Mesenchymal stem cell (in vitro differentiated cells and primary cell): Measurements from ENCODE around the gene NPAS3.

Source experiments
- DNase-seq: peaks from one replicate; pipeline ENCODE4 v3.0.0-alpha.2; 2013
- H2AFZ ChIP-seq: one replicate; pipeline ENCODE4 v1.6.1; 2013; ENCODE audit warnings: low read depth, mild to moderate bottlenecking, control low read depth, inconsistent platforms, low read length, moderate library complexity
- H2AK5ac ChIP-seq: 2 replicates; pipeline ENCODE4 v1.6.1; 2013; ENCODE audit warnings: low read length, moderate library complexity, mild to moderate bottlenecking, inconsistent platforms; ENCODE audit not compliant: severe bottlenecking
- H2BK120ac ChIP-seq: one replicate; pipeline ENCODE4 v1.6.1; 2013; ENCODE audit warnings: low read depth, mild to moderate bottlenecking, inconsistent platforms, low read length, moderate library complexity
- H2BK12ac ChIP-seq, 2 experiments: one replicate each; pipeline ENCODE4 v1.6.1; 2013; ENCODE audit warnings: inconsistent platforms in 2 of 2, low read length in 2 of 2, mild to moderate bottlenecking in 2 of 2, moderate library complexity in 2 of 2, control low read depth in 1 of 2
- H2BK15ac ChIP-seq: one replicate; pipeline ENCODE4 v1.6.1; 2013; ENCODE audit warnings: mild to moderate bottlenecking, low read depth, inconsistent platforms; ENCODE audit not compliant: poor library complexity, severe bottlenecking
- H2BK5ac ChIP-seq: 2 replicates; pipeline ENCODE4 v1.6.1; 2013; ENCODE audit warnings: low read depth, mild to moderate bottlenecking, low read length, control low read depth, inconsistent platforms; ENCODE audit not compliant: poor library complexity, severe bottlenecking
- H3K14ac ChIP-seq, 2 experiments: one replicate each; pipeline ENCODE4 v1.6.1; 2013; ENCODE audit warnings: inconsistent platforms in 2 of 2, low read length in 2 of 2, control low read depth in 1 of 2, mild to moderate bottlenecking in 1 of 2, moderate library complexity in 1 of 2
- H3K18ac ChIP-seq, 2 experiments: one replicate each; pipeline ENCODE4 v1.6.1; 2013; ENCODE audit warnings: inconsistent platforms in 2 of 2, low read length in 2 of 2, control low read depth in 1 of 2, low read depth in 1 of 2, mild to moderate bottlenecking in 1 of 2
- H3K23ac ChIP-seq, 2 experiments: one replicate each; pipeline ENCODE4 v1.6.1; 2013; ENCODE audit warnings: inconsistent platforms in 2 of 2, low read length in 2 of 2, mild to moderate bottlenecking in 2 of 2, moderate library complexity in 2 of 2, control low read depth in 1 of 2
- H3K27ac ChIP-seq: 2 replicates; pipeline ENCODE4 v1.5.1; 2013; ENCODE audit warnings: mild to moderate bottlenecking, moderate library complexity, low read length, control low read depth, inconsistent platforms; ENCODE audit not compliant: poor library complexity, severe bottlenecking
- H3K27me3 ChIP-seq, 2 experiments: 2 replicates each; pipeline versions ENCODE4 v1.6.1 to v1.7.0; 2013; ENCODE audit warnings: low read length in 2 of 2, mild to moderate bottlenecking in 2 of 2, moderate library complexity in 2 of 2, control low read depth in 1 of 2, inconsistent platforms in 1 of 2; ENCODE audit not compliant: control insufficient read depth in 1 of 2, insufficient read depth in 1 of 2
- H3K36me3 ChIP-seq, 2 experiments: 2 replicates each; pipeline versions ENCODE4 v1.6.1 to v1.7.0; 2013; ENCODE audit warnings: low read length in 2 of 2, control low read depth in 1 of 2, inconsistent platforms in 1 of 2, low read depth in 1 of 2, mild to moderate bottlenecking in 1 of 2; ENCODE audit not compliant: insufficient read depth in 2 of 2, control insufficient read depth in 1 of 2
- H3K4ac ChIP-seq, 2 experiments: one replicate each; pipeline ENCODE4 v1.6.1; 2013; ENCODE audit warnings: inconsistent platforms in 2 of 2, low read length in 2 of 2, mild to moderate bottlenecking in 2 of 2, moderate library complexity in 2 of 2, control low read depth in 1 of 2, low read depth in 1 of 2
- H3K4me1 ChIP-seq: 2 replicates; pipeline ENCODE4 v1.6.1; 2013; ENCODE audit warnings: low read depth, low read length, control low read depth; ENCODE audit not compliant: control insufficient read depth, insufficient read depth
- H3K4me2 ChIP-seq: 2 replicates; pipeline ENCODE4 v1.6.1; 2013; ENCODE audit warnings: low read length, mild to moderate bottlenecking, inconsistent platforms; ENCODE audit not compliant: poor library complexity, severe bottlenecking
- H3K4me3 ChIP-seq, 2 experiments: 2 replicates each; pipeline versions ENCODE4 v1.5.1 to v1.7.0; 2013; ENCODE audit warnings: low read length in 2 of 2, mild to moderate bottlenecking in 2 of 2, control low read depth in 1 of 2, low read depth in 1 of 2; ENCODE audit not compliant: insufficient read depth in 1 of 2
- H3K79me1 ChIP-seq: replicated peaks from 2 replicates; pipeline ENCODE4 v1.6.1; 2013; ENCODE audit warnings: mild to moderate bottlenecking, control low read depth, low read length, inconsistent platforms; ENCODE audit not compliant: poor library complexity, severe bottlenecking
- H3K9ac ChIP-seq: 2 replicates; pipeline ENCODE4 v1.7.0; 2013; ENCODE audit warnings: mild to moderate bottlenecking, low read length, moderate library complexity
- H3K9me3 ChIP-seq: 2 replicates; pipeline ENCODE4 v1.7.0; 2013; ENCODE audit warnings: mild to moderate bottlenecking, low read length; ENCODE audit not compliant: control insufficient read depth
- H4K8ac ChIP-seq: one replicate; pipeline ENCODE4 v1.6.1; 2013; ENCODE audit warnings: inconsistent platforms, mild to moderate bottlenecking, low read length, moderate library complexity
- H4K91ac ChIP-seq: one replicate; pipeline ENCODE4 v1.6.1; 2013; ENCODE audit warnings: mild to moderate bottlenecking, low read length, inconsistent platforms
- WGBS: methylation state at CpG from one replicate; pipeline ENCODE4 v1.1.7; 2013; ENCODE audit warnings: mixed read lengths; 5-methylcytosine and 5-hydroxymethylcytosine counted together

The NPAS3 gene

DNA sequence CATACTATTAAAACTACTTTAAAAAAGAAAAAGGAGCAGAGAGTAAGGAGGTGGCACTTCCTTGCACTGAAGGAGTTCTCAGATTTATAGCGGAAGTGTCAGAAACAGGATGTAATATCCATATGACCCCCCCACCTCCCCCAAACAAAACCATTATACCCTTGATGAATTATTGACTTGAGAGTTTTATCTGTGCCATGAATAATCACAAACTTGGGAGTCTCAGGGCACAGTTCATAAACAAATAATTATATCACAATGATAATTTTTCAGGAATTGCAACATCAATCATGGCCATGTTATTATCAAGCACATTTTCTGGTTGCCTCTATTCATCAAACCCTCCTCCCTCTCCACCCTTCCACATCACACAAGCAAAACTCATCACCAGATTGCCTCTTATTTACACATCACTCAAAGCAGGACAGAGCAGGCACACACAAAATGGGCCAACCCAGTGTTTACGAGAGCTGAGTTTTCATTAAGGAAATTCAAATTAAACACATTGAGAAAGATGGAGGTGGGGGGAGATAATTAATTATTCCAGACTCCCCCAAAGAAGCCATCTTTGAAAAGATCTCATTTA, 870.8 kb downstream of the NPAS3 start:
- peaks cover 0 to 20% of the 10 kb centered on the region in 2 experiments for H3K27me3 ChIP-seq
- H2AK5ac ChIP-seq: no peak overlapping the region
- no peak overlapping the region for H4K8ac ChIP-seq
- H3K27ac ChIP-seq: no peak overlapping the region
- no peak for DNase-seq
- no CpG with 5 or more reads among the region's 2 CpGs for WGBS
- H3K4me3 ChIP-seq: no peak overlapping the region
- H3K36me3 ChIP-seq: no peaks in the 10 kb centered on the region
- H3K9ac ChIP-seq: no peak overlapping the region
- H3K79me1 ChIP-seq: no peaks in the 10 kb centered on the region
- H2BK12ac ChIP-seq: no peak overlapping the region
- H3K4me2 ChIP-seq: no peak overlapping the region
- no peaks in the 10 kb centered on the region for H3K4me1 ChIP-seq
- no peak overlapping the region for H3K18ac ChIP-seq
- H3K23ac ChIP-seq: no peak overlapping the region
- H2BK15ac ChIP-seq: no peak overlapping the region
- no peak overlapping the region for H2BK120ac ChIP-seq
- H3K4ac ChIP-seq: no peak overlapping the region
- no peak overlapping the region for H2BK5ac ChIP-seq
- H4K91ac ChIP-seq: no peak overlapping the region
- no peaks in the 10 kb centered on the region for H3K9me3 ChIP-seq
- no peak overlapping the region for H2AFZ ChIP-seq
- H3K14ac ChIP-seq: no peak overlapping the region

GRCh38 chr14:33810308-33810707, 871.6 kb downstream of the NPAS3 start:
- Histone ChIP-seq H2BK5ac (no peak overlapping the region), H2BK15ac (no peak overlapping the region), H3K4me2 (no peak overlapping the region), H2AFZ (no peak overlapping the region), H3K9me3 (no peaks in the 10 kb centered on the region), H3K23ac (no peak overlapping the region), H2BK120ac (no peak overlapping the region), H4K91ac (no peak overlapping the region), H3K9ac (no peak overlapping the region), H3K36me3 (no peaks in the 10 kb centered on the region), H3K27ac (no peak overlapping the region), H3K4me1 (no peaks in the 10 kb centered on the region), H2AK5ac (no peak overlapping the region), H3K18ac (peak overlapping the region in 1 of 2 experiments; percentile 46), H3K4ac (no peak overlapping the region), H3K79me1 (no peaks in the 10 kb centered on the region), H3K4me3 (no peak overlapping the region), H3K27me3 (peaks cover 0 to 21% of the 10 kb centered on the region in 2 experiments), H3K14ac (no peak overlapping the region), H2BK12ac (peak overlapping the region in 1 of 2 experiments; percentile 54), H4K8ac (peak overlapping the region; percentile 22)
- DNase-seq: peak; percentile 12
- WGBS: 93% methylated on average over 6 of the region's 6 CpGs

- H3K4me1 ChIP-seq: no peaks in the 10 kb centered on the region
- H2BK5ac ChIP-seq: no peak overlapping the region
- WGBS: 100% methylated on average over 1 of the region's 2 CpGs
- no peak overlapping the region for H2BK120ac ChIP-seq
- H2AK5ac ChIP-seq: no peak overlapping the region
- no peak overlapping the region for H4K8ac ChIP-seq
- H3K14ac ChIP-seq: peak overlapping the region in 1 of 2 experiments; percentile 38
- H2BK12ac ChIP-seq: no peak overlapping the region
- no peak overlapping the region for H3K4me2 ChIP-seq
- H3K4ac ChIP-seq: no peak overlapping the region
- no peak overlapping the region for H3K27ac ChIP-seq
- no peak for DNase-seq
- no peak overlapping the region for H2AFZ ChIP-seq
- no peak overlapping the region for H4K91ac ChIP-seq
- H3K9ac ChIP-seq: no peak overlapping the region
- H3K79me1 ChIP-seq: no peaks in the 10 kb centered on the region
- H3K23ac ChIP-seq: no peak overlapping the region
- no peak overlapping the region for H2BK15ac ChIP-seq
- H3K36me3 ChIP-seq: no peaks in the 10 kb centered on the region
- no peaks in the 10 kb centered on the region for H3K9me3 ChIP-seq
- peaks cover 0 to 27% of the 10 kb centered on the region in 2 experiments for H3K27me3 ChIP-seq
- H3K18ac ChIP-seq: no peak overlapping the region
- H3K4me3 ChIP-seq: no peak overlapping the region
These were observed 873.0 kb downstream of the NPAS3 start for GRCh38 chr14:33811721-33812120.

- Histone ChIP-seq H3K14ac (no peak overlapping the region), H2AFZ (no peak overlapping the region), H3K27ac (no peak overlapping the region), H3K9me3 (no peaks in the 10 kb centered on the region), H3K18ac (no peak overlapping the region), H3K27me3 (peaks cover 0 to 22% of the 10 kb centered on the region in 2 experiments), H4K91ac (no peak overlapping the region), H2BK5ac (no peak overlapping the region), H2AK5ac (no peak overlapping the region), H3K23ac (no peak overlapping the region), H2BK120ac (no peak overlapping the region), H2BK12ac (no peak overlapping the region), H3K79me1 (no peaks in the 10 kb centered on the region), H3K4me2 (no peak overlapping the region), H2BK15ac (no peak overlapping the region), H3K9ac (no peak overlapping the region), H3K4me3 (no peak overlapping the region), H4K8ac (no peak overlapping the region), H3K4me1 (no peaks in the 10 kb centered on the region), H3K36me3 (no peaks in the 10 kb centered on the region), H3K4ac (no peak overlapping the region)
- no peak for DNase-seq
- 89% methylated on average over 5 of the region's 7 CpGs for WGBS
These were observed 873.5 kb downstream of the NPAS3 start for GRCh38 chr14:33812181-33812580.
